HG02763 (cell line): ENCODE data around the gene FILIP1.

Source experiments
- ATAC-seq: cut with Tn5 transposase; IDR thresholded peaks from one replicate; pipeline ENCODE4 v1.9.1; 2021; ENCODE audit warnings: mild to moderate bottlenecking, moderate library complexity; ENCODE audit not compliant: unreplicated experiment

Gene FILIP1

DNA sequence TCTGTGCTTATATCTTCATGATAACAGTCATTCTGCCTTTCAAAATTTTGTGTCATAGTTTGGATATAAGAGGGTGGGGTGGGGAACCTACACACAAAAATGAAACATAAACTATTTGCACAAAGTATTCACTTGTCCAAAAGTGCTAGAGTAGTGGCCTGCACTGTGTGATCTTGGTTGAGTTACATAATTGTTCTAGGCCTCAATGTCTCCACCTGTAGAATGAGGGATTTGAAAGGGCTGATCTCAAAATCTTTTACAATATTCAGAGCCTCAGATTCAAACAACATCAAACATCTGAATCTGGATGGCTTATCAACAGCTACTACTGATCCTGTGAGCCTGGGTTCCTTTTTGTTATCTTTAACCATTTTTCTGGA is 144.7 kb downstream of the FILIP1 start:
- ATAC-seq: no peak

- no peak for ATAC-seq
These were observed 145.5 kb downstream of the FILIP1 start for GRCh38 chr6:75347898-75348610.

- no peak for ATAC-seq
These were observed 148.2 kb downstream of the FILIP1 start for GRCh38 chr6:75345413-75345812.

DNA sequence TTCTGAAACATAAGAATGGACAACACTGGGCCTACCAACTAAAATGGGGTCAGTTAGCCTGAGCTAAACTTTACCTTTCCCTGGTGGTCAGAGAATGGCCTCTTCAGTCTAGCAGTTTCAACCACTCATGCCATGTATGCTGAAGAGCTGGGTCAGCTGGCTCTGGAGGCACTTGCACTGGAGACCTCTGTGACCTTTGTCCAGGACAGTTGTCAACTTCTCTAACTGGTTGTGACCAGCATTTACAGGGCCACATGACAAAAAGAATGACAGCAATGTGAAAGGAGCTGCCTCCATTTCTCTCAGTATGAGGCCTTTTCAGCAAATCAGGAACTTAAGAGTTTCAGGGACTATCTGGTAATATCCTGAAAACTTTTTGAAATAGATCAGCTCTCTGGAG is 149.1 kb downstream of the FILIP1 start:
- no peak for ATAC-seq

GRCh38 chr6:75344021-75344420 is 149.6 kb downstream of the FILIP1 start:
- no peak for ATAC-seq

- no peak for ATAC-seq
These were observed 155.6 kb downstream of the FILIP1 start for GRCh38 chr6:75337835-75338580.

GRCh38 chr6:75334266-75335040 is 159.1 kb downstream of the FILIP1 start:
- no peak for ATAC-seq

DNA sequence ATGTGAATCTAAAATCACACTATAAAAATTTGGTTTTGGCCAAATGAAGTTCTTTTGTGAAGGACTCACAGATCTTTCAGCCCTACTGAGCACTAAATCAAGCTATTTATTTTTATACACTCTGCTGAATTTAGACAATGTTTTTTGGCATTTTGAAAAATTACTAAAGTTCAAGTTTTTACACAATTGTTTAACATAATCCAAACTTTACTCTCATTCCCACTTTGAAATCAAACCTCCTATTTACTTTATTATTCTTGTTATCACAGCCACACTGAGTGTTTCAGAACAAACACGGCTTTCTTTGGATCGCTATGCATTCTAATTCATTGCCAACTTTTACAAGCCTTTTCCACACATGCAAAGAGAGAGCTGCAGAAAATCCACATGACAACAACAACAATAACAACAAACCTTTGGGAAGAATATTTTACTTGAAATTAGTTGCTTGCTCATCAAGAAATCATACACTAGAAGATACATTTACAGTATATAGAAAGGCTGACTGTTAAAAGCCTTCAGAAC is 159.9 kb downstream of the FILIP1 start:
- no peak for ATAC-seq

DNA sequence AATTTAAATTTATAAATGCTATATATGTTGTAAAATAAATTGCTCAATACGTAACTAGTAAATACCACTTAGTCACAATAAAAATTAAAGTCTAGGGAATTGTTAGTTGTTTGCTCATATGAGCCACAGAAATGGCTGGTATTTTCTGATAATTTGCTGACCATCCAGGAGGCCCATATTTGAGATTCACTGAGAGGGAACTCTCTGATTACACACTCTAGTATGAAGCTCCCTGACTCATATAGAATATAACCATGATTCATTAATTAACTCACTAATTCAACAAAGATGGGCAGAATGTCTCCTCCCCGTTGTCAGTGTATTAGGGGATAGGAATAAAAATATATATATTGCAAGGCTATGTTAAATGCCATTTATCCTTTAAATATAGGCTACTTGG is 162.4 kb downstream of the FILIP1 start:
- no peak for ATAC-seq

DNA sequence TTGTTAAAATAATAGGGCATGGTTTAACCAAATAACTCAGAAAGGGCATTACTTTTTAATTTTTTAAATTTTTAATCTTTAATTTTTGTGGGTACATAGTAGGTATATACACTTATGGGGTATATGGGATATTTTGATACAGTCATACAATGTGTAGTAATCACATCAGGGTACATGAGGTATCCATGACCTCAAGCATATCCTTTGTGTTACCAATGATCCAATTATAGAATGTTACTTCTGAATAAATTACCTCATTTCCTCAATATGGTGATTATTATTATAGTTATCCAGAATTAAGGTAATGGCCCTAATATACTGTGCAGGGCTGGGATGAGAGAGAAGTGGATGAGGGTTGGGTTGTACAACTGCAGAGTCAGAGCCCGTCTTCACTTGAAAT is 163.9 kb downstream of the FILIP1 start:
- ATAC-seq: no peak

- no peak for ATAC-seq
These were observed 165.8 kb downstream of the FILIP1 start for GRCh38 chr6:75327807-75328206.

- ATAC-seq: no peak
These were observed 166.9 kb downstream of the FILIP1 start for GRCh38 chr6:75326557-75327258.

- ATAC-seq: no peak
These were observed 174.7 kb downstream of the FILIP1 start for GRCh38 chr6:75318900-75319299.

DNA sequence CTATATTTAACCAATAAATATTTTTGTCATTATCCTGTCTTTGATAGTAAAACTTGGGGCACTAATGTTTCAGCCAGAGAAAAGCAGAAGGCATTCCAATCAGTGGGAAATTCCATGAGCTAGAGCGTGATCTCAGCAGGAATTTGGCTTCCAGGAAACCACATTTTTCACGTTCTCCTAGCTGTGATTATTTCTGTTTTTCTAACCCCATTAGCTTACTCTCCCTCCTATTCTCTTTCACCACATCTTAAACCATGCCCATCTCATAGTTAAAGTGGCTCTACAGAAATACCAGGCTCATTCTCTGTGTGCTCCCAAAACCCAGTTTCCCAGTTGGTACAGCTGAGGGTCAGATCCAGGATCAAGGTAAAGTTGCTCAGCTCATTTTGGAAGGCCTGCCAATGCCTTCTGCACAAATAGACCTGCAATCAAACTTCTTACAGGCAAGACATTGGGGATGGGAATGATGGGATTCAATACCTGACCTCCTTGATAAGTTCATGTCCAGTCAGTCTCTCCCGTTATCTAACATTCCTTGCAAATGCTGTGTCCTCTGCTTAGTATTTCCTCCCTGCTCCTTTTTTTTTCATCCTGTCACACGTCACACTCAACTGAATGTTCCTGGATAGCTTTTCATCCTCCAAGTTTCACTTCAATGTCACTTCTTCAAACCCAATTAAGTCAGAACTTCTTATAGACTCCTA is 175.9 kb downstream of the FILIP1 start:
- no peak for ATAC-seq

DNA sequence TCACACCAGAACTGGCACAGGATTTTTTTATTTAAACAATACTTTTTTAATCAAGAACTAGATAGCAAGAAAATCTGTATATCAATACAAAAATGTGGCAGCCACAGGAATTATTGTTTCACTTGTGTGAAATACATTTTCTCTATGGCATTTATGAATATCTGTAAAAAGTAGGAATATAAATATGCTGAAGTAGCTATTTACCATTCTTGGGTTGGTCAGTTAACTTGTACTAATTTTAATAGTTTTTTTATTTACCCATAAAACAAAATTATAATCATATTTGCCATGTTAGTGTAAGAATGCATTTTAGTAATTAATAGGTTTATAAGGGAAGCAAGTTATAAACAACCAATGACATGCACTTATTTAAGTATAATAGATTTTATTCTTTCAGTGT is 177.6 kb downstream of the FILIP1 start:
- no peak for ATAC-seq

DNA sequence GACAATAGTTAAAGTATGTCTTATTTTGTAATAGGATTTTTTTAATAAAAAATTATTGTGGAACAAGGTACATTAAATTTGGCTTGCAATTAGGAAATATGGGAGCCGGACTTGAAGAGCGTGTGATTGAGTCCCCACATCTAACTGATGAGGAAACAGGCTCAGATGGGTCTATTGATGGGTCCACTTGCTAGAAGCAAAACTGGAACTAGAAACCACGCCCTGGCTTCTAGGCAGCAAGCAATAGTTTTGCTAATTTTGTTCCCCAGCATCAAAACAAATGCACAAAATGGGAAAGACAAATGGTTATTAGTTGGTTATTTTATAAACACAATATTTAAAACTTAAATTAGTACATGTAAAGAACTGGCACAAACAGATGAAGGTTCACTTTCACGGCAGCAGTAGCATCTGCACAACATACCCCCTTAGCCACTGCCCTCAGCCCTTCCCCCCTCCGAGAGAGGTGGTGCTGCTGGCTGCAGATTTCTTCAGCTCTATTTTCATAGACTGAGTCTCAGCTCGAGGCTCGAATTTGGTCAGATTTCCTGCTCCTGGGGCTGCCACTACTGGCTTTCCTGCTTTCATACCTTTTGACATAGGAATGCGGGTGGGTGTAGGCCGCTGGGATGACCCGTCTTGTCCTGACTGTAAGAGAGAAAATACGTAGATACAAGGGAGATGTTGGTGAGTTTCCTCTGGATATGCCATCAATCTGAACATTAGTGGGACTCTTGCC is 185.2 kb downstream of the FILIP1 start:
- ATAC-seq: no peak

GRCh38 chr6:75307364-75308004 is 186.1 kb downstream of the FILIP1 start:
- no peak for ATAC-seq

DNA sequence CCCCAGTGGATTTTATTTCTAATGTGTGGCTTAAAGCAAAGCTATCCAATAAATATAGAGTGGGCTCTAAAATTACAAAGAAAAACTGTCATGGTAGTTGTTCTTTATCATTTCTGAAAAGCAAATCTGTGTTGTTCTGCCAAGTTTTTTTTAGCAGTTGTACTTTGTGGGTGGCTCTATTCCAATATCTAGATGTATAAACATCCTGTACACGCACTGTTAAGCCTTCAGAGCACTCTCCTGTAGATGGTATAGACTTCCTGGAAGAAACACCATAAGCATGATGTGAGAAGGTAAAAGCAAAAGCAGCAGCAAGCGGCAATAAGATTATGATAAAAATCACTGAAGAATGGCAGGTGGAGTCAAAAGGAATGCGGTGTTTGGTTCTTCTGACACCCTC is 187.5 kb downstream of the FILIP1 start:
- no peak for ATAC-seq

- ATAC-seq: no peak
These were observed 188.0 kb downstream of the FILIP1 start for GRCh38 chr6:75305573-75305972.
